ENCODE measurements around the gene EPHB2. TPM values are rescaled to one million over a fixed set of nuclear protein-coding genes. Genes with fewer than 3 reads are reported as not detected.

Gene EPHB2
- total and polyA plus RNA-seq, 2 experiments from 2014 or later: 1.0 to 5.1 TPM

- WGBS, 2 experiments (ENCODE audit: low coverage in 1 of 2, low lambda C conversion rate in 2 of 2, missing lambda C conversion rate in 2 of 2): 90 to 98% methylated on average over 5 of the region's 5 CpGs
- in situ Hi-C loops (cut with MboI): no loop called here
- no peaks in the 10 kb centered on the region for H3K9me2 ChIP-seq (ENCODE audit: insufficient read depth)
- no peaks in the 10 kb centered on the region for H3K27me3 ChIP-seq (replicated peaks; ENCODE audit: insufficient read depth)
- no peak overlapping the region for H3K9ac ChIP-seq
- TF ChIP-seq EZH2phosphoT487 (IDR thresholded peaks at IDR 0.05; ENCODE audit: insufficient read depth, low read depth) (no peak), EZH2 (IDR thresholded peaks at IDR 0.05; ENCODE audit: insufficient read depth, poor library complexity, severe bottlenecking) (no peak)
- H3K79me2 ChIP-seq (ENCODE audit: insufficient read depth): no peaks in the 10 kb centered on the region
- no peaks in the 10 kb centered on the region for H4K20me1 ChIP-seq (ENCODE audit: insufficient read depth)
- H3K4me3 ChIP-seq: no peak overlapping the region
- no peak for DNase-seq
- H3K4me1 ChIP-seq (ENCODE audit: insufficient read depth): no peaks in the 10 kb centered on the region
- H3K9me3 ChIP-seq (ENCODE audit: low read depth): no peaks in the 10 kb centered on the region
- no peaks in the 10 kb centered on the region for H3K36me3 ChIP-seq (ENCODE audit: low read depth)
- H3K27ac ChIP-seq: no peak overlapping the region
- no peak overlapping the region for H3K4me2 ChIP-seq (ENCODE audit: unreplicated experiment)
- H2AFZ ChIP-seq: no peak overlapping the region
- H3F3A ChIP-seq (ENCODE audit: insufficient read depth): no peaks in the 10 kb centered on the region
These were observed 139.1 kb downstream of the EPHB2 start for GRCh38 chr1:22849770-22850169.

DNA sequence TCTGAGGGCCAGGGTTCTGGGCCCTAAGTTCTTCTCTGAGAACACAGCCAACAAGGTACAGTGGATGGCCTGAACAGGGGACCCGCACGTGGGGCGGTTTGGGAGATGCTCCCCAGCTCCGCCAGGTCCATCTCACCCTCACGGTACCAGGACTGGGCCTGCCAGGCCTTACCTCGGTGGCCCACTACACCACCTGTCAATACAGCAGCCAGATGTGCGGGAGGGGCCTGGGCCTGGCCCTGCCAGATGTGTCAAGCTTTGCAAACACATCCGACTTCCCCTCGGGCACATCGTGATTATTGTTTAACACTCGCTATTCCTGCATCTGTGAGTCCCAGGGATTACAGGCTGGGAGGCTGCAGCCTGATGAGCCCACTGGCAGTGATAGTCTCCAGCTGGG is 139.6 kb downstream of the EPHB2 start:
- H3K4me1 ChIP-seq (ENCODE audit: insufficient read depth): no peaks in the 10 kb centered on the region
- H3K9me3 ChIP-seq (ENCODE audit: low read depth): no peaks in the 10 kb centered on the region
- H3K27me3 ChIP-seq (replicated peaks; ENCODE audit: insufficient read depth): no peaks in the 10 kb centered on the region
- H3K4me2 ChIP-seq (ENCODE audit: unreplicated experiment): no peak overlapping the region
- no peaks in the 10 kb centered on the region for H3F3A ChIP-seq (ENCODE audit: insufficient read depth)
- H3K9ac ChIP-seq: no peak overlapping the region
- H3K4me3 ChIP-seq: no peak overlapping the region
- DNase-seq: no peak
- in situ Hi-C loops (cut with MboI): no loop called here
- no peaks in the 10 kb centered on the region for H4K20me1 ChIP-seq (ENCODE audit: insufficient read depth)
- no peaks in the 10 kb centered on the region for H3K9me2 ChIP-seq (ENCODE audit: insufficient read depth)
- WGBS, 2 experiments (ENCODE audit: low coverage in 1 of 2, low lambda C conversion rate in 2 of 2, missing lambda C conversion rate in 2 of 2): 77 to 84% methylated on average over 11 of the region's 11 CpGs
- no peak overlapping the region for H3K27ac ChIP-seq
- no peak overlapping the region for H2AFZ ChIP-seq
- TF ChIP-seq EZH2 (IDR thresholded peaks at IDR 0.05; ENCODE audit: insufficient read depth, poor library complexity, severe bottlenecking): no peak
- no peak for TF ChIP-seq EZH2phosphoT487 (IDR thresholded peaks at IDR 0.05; ENCODE audit: insufficient read depth, low read depth)
- H3K36me3 ChIP-seq (ENCODE audit: low read depth): no peaks in the 10 kb centered on the region
- H3K79me2 ChIP-seq (ENCODE audit: insufficient read depth): no peaks in the 10 kb centered on the region

GRCh38 chr1:22850681-22851080 is 140.0 kb downstream of the EPHB2 start:
- Histone ChIP-seq H3K4me1 (ENCODE audit: insufficient read depth) (no peaks in the 10 kb centered on the region), H3K9ac (no peak overlapping the region), H3K9me3 (ENCODE audit: low read depth) (no peaks in the 10 kb centered on the region), H3K4me2 (ENCODE audit: unreplicated experiment) (no peak overlapping the region), H3K9me2 (ENCODE audit: insufficient read depth) (no peaks in the 10 kb centered on the region), H4K20me1 (ENCODE audit: insufficient read depth) (no peaks in the 10 kb centered on the region), H3F3A (ENCODE audit: insufficient read depth) (no peaks in the 10 kb centered on the region), H3K36me3 (ENCODE audit: low read depth) (no peaks in the 10 kb centered on the region), H3K4me3 (no peak overlapping the region), H3K27me3 (replicated peaks; ENCODE audit: insufficient read depth) (no peaks in the 10 kb centered on the region), H2AFZ (no peak overlapping the region), H3K27ac (no peak overlapping the region), H3K79me2 (ENCODE audit: insufficient read depth) (no peaks in the 10 kb centered on the region)
- in situ Hi-C loops (cut with MboI): no loop called here
- DNase-seq: no peak
- no peak for TF ChIP-seq EZH2phosphoT487 (IDR thresholded peaks at IDR 0.05; ENCODE audit: insufficient read depth, low read depth)
- TF ChIP-seq EZH2 (IDR thresholded peaks at IDR 0.05; ENCODE audit: insufficient read depth, poor library complexity, severe bottlenecking): no peak
- WGBS, 2 experiments (ENCODE audit: low coverage in 1 of 2, low lambda C conversion rate in 2 of 2, missing lambda C conversion rate in 2 of 2): 81 to 88% methylated on average over 6 of the region's 6 CpGs

GRCh38 chr1:22851517-22851916 is 140.9 kb downstream of the EPHB2 start:
- Histone ChIP-seq H3K4me3 (no peak overlapping the region), H3K9me3 (ENCODE audit: low read depth) (no peaks in the 10 kb centered on the region), H3K4me1 (ENCODE audit: insufficient read depth) (no peaks in the 10 kb centered on the region), H3K79me2 (ENCODE audit: insufficient read depth) (no peaks in the 10 kb centered on the region), H3K9ac (no peak overlapping the region), H3K9me2 (ENCODE audit: insufficient read depth) (no peaks in the 10 kb centered on the region), H2AFZ (no peak overlapping the region), H3K27ac (no peak overlapping the region), H3K4me2 (ENCODE audit: unreplicated experiment) (no peak overlapping the region), H4K20me1 (ENCODE audit: insufficient read depth) (no peaks in the 10 kb centered on the region), H3F3A (ENCODE audit: insufficient read depth) (no peaks in the 10 kb centered on the region), H3K36me3 (ENCODE audit: low read depth) (no peaks in the 10 kb centered on the region), H3K27me3 (replicated peaks; ENCODE audit: insufficient read depth) (no peaks in the 10 kb centered on the region)
- in situ Hi-C loops (cut with MboI): no loop called here
- no peak for DNase-seq
- 75 to 87% methylated on average over 4 of the region's 4 CpGs for WGBS, 2 experiments (ENCODE audit: low coverage in 1 of 2, low lambda C conversion rate in 2 of 2, missing lambda C conversion rate in 2 of 2)
- no peak for TF ChIP-seq EZH2phosphoT487 (IDR thresholded peaks at IDR 0.05; ENCODE audit: insufficient read depth, low read depth)
- TF ChIP-seq EZH2 (IDR thresholded peaks at IDR 0.05; ENCODE audit: insufficient read depth, poor library complexity, severe bottlenecking): no peak

DNA sequence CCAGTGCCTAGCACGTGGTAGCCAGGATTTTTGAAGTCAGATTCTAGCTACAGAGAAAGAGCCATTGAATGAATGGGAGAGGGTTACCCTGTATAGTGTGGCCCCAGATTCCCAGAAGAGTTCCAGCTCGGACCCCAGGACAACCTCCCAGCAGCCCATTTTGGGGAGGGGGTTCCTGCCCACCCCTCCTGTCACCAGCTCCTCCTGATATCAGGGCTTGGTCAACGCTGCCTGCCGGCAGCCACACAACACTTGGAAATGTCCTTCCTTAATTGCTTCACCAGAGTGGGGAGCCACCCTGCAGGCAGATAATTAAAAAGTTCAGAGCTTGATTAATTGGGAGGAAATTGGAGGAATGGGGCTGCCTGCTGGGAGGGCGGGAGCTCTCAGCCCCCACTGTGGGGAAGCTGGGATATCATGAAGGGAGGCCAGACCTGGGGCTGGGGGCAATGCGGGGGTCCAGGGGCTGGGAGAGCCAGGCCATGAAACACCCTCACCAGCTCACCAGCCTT is 141.6 kb downstream of the EPHB2 start:
- H3K9me2 ChIP-seq (ENCODE audit: insufficient read depth): no peaks in the 10 kb centered on the region
- H3K27ac ChIP-seq: no peak overlapping the region
- 86 to 88% methylated on average over 5 to 6 of the region's 6 CpGs for WGBS, 2 experiments (ENCODE audit: low coverage in 1 of 2, low lambda C conversion rate in 2 of 2, missing lambda C conversion rate in 2 of 2)
- H3K27me3 ChIP-seq (replicated peaks; ENCODE audit: insufficient read depth): no peaks in the 10 kb centered on the region
- in situ Hi-C loops (cut with MboI): no loop called here
- H3K9ac ChIP-seq: no peak overlapping the region
- no peaks in the 10 kb centered on the region for H4K20me1 ChIP-seq (ENCODE audit: insufficient read depth)
- H3F3A ChIP-seq (ENCODE audit: insufficient read depth): no peaks in the 10 kb centered on the region
- H3K9me3 ChIP-seq (ENCODE audit: low read depth): no peaks in the 10 kb centered on the region
- DNase-seq: no peak
- no peak overlapping the region for H3K4me2 ChIP-seq (ENCODE audit: unreplicated experiment)
- H3K79me2 ChIP-seq (ENCODE audit: insufficient read depth): no peaks in the 10 kb centered on the region
- H2AFZ ChIP-seq: no peak overlapping the region
- H3K4me3 ChIP-seq: no peak overlapping the region
- no peaks in the 10 kb centered on the region for H3K36me3 ChIP-seq (ENCODE audit: low read depth)
- no peak for TF ChIP-seq EZH2 (IDR thresholded peaks at IDR 0.05; ENCODE audit: insufficient read depth, poor library complexity, severe bottlenecking)
- TF ChIP-seq EZH2phosphoT487 (IDR thresholded peaks at IDR 0.05; ENCODE audit: insufficient read depth, low read depth): no peak
- H3K4me1 ChIP-seq (ENCODE audit: insufficient read depth): no peaks in the 10 kb centered on the region

All from GM23248 (cell line).